SK-N-SH (cell line): Measurements from ENCODE around the gene TK2. TPM values are rescaled to one million over a fixed set of nuclear protein-coding genes. Genes with fewer than 3 reads are reported as not detected.
A peak's percentile ranks its signal among the peaks of the same experiment; 100 is the strongest.

Experiments used
- CTCF ChIA-PET: fragments of 300-600, 350-600 bp; formaldehyde crosslinking; extraction: SDS; loops from one replicate; lab custom pipeline; 2021; lab: Yijun Ruan, JAX
- POLR2A ChIA-PET: fragments of 350-600 bp; sonication (Branson Sonifier 250); formaldehyde crosslinking; extraction: SDS; loops from one replicate; lab custom pipeline; 2020; ENCODE audit warnings: antibody characterized with exemption, inconsistent platforms; lab: Yijun Ruan, JAX
- DNase-seq: peaks from one replicate; pipeline ENCODE4 v3.0.0; 2012
- H2AFZ ChIP-seq: fragments of 200-600 bp; sonication (generic); 2 replicates; pipeline ENCODE4 v1.8.1; 2016; ENCODE audit warnings: antibody characterized with exemption, mild to moderate bottlenecking, low read depth
- H3F3A ChIP-seq: fragments of 200-600 bp; sonication (generic); replicated peaks from 2 replicates; pipeline ENCODE3; 2016; ENCODE audit warnings: antibody characterized with exemption, mild to moderate bottlenecking; ENCODE audit not compliant: insufficient read depth
- H3K27ac ChIP-seq, 2 experiments: fragments of 200-500 bp in 1 of 2; fragments of 200-600 bp in 1 of 2; sonication (Bioruptor generic) in 1 of 2; sonication (generic), shearing (Covaris generic) in 1 of 2; 2 replicates each; pipeline versions ENCODE4 v1.5.1 to v1.6.1; 2014 to 2016; ENCODE audit warnings: low read depth in 2 of 2, inconsistent platforms in 1 of 2, low read length in 1 of 2, mild to moderate bottlenecking in 1 of 2, mixed read lengths in 1 of 2
- H3K27me3 ChIP-seq: fragments of 200-600 bp; sonication (generic), shearing (Covaris generic); 2 replicates; pipeline ENCODE4 v1.6.1; 2016; ENCODE audit warnings: mixed run types; ENCODE audit not compliant: insufficient read depth
- H3K36me3 ChIP-seq, 2 experiments: fragments of 200-500 bp in 1 of 2; fragments of 200-600 bp in 1 of 2; sonication (Bioruptor generic) in 1 of 2; sonication (generic) in 1 of 2; replicated peaks in 1 of 2; 2 replicates each; pipeline versions ENCODE3 to v1.5.1; 2014 to 2016; ENCODE audit warnings: low read length in 1 of 2, mild to moderate bottlenecking in 1 of 2; ENCODE audit not compliant: insufficient read depth in 2 of 2, control insufficient read depth in 1 of 2
- H3K4me1 ChIP-seq, 2 experiments: fragments of 200-500 bp in 1 of 2; fragments of 200-600 bp in 1 of 2; sonication (Bioruptor generic) in 1 of 2; sonication (generic), shearing (Covaris generic) in 1 of 2; 2 replicates each; pipeline versions ENCODE4 v1.5.1 to v1.6.1; 2014 to 2016; ENCODE audit warnings: low read depth in 1 of 2, low read length in 1 of 2, mixed run types in 1 of 2; ENCODE audit not compliant: insufficient read depth in 2 of 2, control insufficient read depth in 1 of 2
- H3K4me2 ChIP-seq: fragments of 200-600 bp; sonication (generic), shearing (Covaris generic); 2 replicates; pipeline ENCODE4 v1.6.1; 2017; ENCODE audit warnings: mixed run types
- H3K4me3 ChIP-seq, 2 experiments: fragments of 200-500 bp in 1 of 2; fragments of 200-600 bp in 1 of 2; sonication (Bioruptor generic) in 1 of 2; sonication (generic), shearing (Covaris generic) in 1 of 2; 2 replicates each; pipeline versions ENCODE4 v1.5.1 to v1.8.1; 2014 to 2016; ENCODE audit warnings: low read depth in 2 of 2, inconsistent platforms in 1 of 2, low read length in 1 of 2, mild to moderate bottlenecking in 1 of 2, mixed read lengths in 1 of 2, moderate library complexity in 1 of 2
- H3K79me2 ChIP-seq: fragments of 200-600 bp; sonication (generic); 2 replicates; pipeline ENCODE4 v1.8.1; 2017; ENCODE audit warnings: mild to moderate bottlenecking; ENCODE audit not compliant: insufficient read depth
- H3K9ac ChIP-seq: fragments of 200-600 bp; sonication (generic); 2 replicates; pipeline ENCODE4 v1.6.1; 2017; ENCODE audit warnings: mixed run types
- H3K9me2 ChIP-seq: fragments of 200-600 bp; sonication (generic); 2 replicates; pipeline ENCODE4 v1.6.1; 2017; ENCODE audit warnings: mixed run types
- H3K9me3 ChIP-seq: fragments of 200-600 bp; sonication (generic); 2 replicates; pipeline ENCODE4 v1.6.1; 2017; ENCODE audit warnings: mixed run types, mild to moderate bottlenecking, moderate library complexity
- H4K20me1 ChIP-seq: fragments of 200-600 bp; sonication (generic); 2 replicates; pipeline ENCODE4 v1.6.1; 2017; ENCODE audit warnings: mild to moderate bottlenecking, mixed run types; ENCODE audit not compliant: insufficient read depth
- CTCF ChIP-seq: fragments of 200-600 bp; sonication (generic); IDR thresholded peaks from 2 replicates; pipeline ENCODE4 v1.6.1; 2017; ENCODE audit warnings: antibody characterized with exemption, mild to moderate bottlenecking, moderate library complexity
- FOSL2 ChIP-seq: IDR thresholded peaks from 2 replicates; pipeline ENCODE4 v1.4.0; 2012; ENCODE audit warnings: low read depth, mild to moderate bottlenecking, moderate library complexity, borderline replicate concordance
- MEF2A ChIP-seq: IDR thresholded peaks from 2 replicates; pipeline ENCODE4 v1.4.0; 2012; ENCODE audit warnings: low read depth, borderline replicate concordance
- WGBS: methylation state at CpG from one replicate; pipeline ENCODE4 v1.1.6; 2017; ENCODE audit warnings: low lambda C conversion rate; 5-methylcytosine and 5-hydroxymethylcytosine counted together
- polyA plus RNA-seq, 3 experiments: library from polyadenylated mRNA; depleted of rRNA; stranded (reverse); fragments of >200 nt; gene quantifications; 2 replicates each; pipeline ENCODE4 v1.2.3, GENCODE V29; 2012

The TK2 gene
- polyA plus RNA-seq, 1 of the 3 experiments (the other 2 are of a cell fraction), result 25.2 TPM

GRCh38 chr16:66551348-66551759 lies 1.4 kb upstream of the TK2 start:
- Histone ChIP-seq H3K36me3 (peaks cover 1 to 4% of the 10 kb centered on the region in 2 experiments), H3K4me3 (no peak overlapping the region), H4K20me1 (no peaks in the 10 kb centered on the region), H3F3A (peaks cover 3% of the 10 kb centered on the region), H3K4me2 (peak overlapping the region; percentile 85; the same call in 1 of the 2 replicates), H3K27ac (peak overlapping the region; percentile 78 to 96; a peak in 3 of 4 replicates), H3K4me1 (peaks cover 19 to 27% of the 10 kb centered on the region in 2 experiments; a peak in 3 of 4 replicates), H2AFZ (peak overlapping the region; percentile 95), H3K9me2 (no peaks in the 10 kb centered on the region), H3K79me2 (peaks cover 39% of the 10 kb centered on the region), H3K9me3 (no peaks in the 10 kb centered on the region), H3K27me3 (no peaks in the 10 kb centered on the region)
- DNase-seq, result peak; percentile 64
- CTCF ChIA-PET, result interaction anchor here (0.9 to 2.5 kb wide), 6 partner anchors 11 to 262 kb away, joined by 3 to 11 read pairs (median 3); partner anchors contain the start of gene CMTM1
- POLR2A ChIA-PET, result interaction anchor here (0.6 to 1.4 kb wide), 2 partner anchors 53 to 145 kb away, joined by 3 to 6 read pairs; no protein-coding TSS in a partner anchor
- TF ChIP-seq FOSL2 (no peak), CTCF (peak; percentile 46; the same call in 1 of the 2 replicates)
- TF ChIP-seq, all 33 proteins: peak for 1
- H3K9ac ChIP-seq, result no peak overlapping the region
- WGBS, result 93% methylated on average over 6 of the region's 6 CpGs

- peak overlapping the region; percentile 93; the same call in 1 of the 2 replicates for H3K9ac ChIP-seq
Measured at GRCh38 chr16:66548868-66549267, 1.1 kb downstream of the TK2 start.

More at GRCh38 chr16:66548868-66549267, 1.1 kb downstream of the TK2 start:
- TF ChIP-seq MEF2A (no peak), CTCF (no peak)
- Histone ChIP-seq H3K9me2 (no peaks in the 10 kb centered on the region), H3K4me2 (peak overlapping the region; percentile 94), H4K20me1 (no peaks in the 10 kb centered on the region), H3K27me3 (no peaks in the 10 kb centered on the region), H3K4me3 (peak overlapping the region; percentile 65 to 66), H2AFZ (peak overlapping the region; percentile 75; the same call in 1 of the 2 replicates), H3K27ac (peak overlapping the region in 1 of 2 experiments; percentile 66; a peak in 3 of 4 replicates), H3K9me3 (no peaks in the 10 kb centered on the region), H3K36me3 (peaks cover 0 to 11% of the 10 kb centered on the region in 2 experiments), H3K79me2 (peaks cover 14% of the 10 kb centered on the region), H3F3A (peaks cover 3% of the 10 kb centered on the region), H3K4me1 (peaks cover 19 to 27% of the 10 kb centered on the region in 2 experiments; a peak in 3 of 4 replicates)
- CTCF ChIA-PET, result interaction anchor here (0.9 to 2.6 kb wide), 4 partner anchors 13 to 113 kb away, joined by 3 to 9 read pairs (median 5); no protein-coding TSS in a partner anchor
- POLR2A ChIA-PET, result no interaction called here
- 99% methylated on average over 9 of the region's 9 CpGs for WGBS
- DNase-seq, result no peak
